HEK293 (cell line): ENCODE results near the gene GRAMD1B.

Source experiments
- CTCF ChIA-PET: fragments of 350-600 bp; formaldehyde crosslinking; extraction: SDS; loops from one replicate; lab custom pipeline; 2021; ENCODE audit warnings: antibody characterized with exemption; lab: Yijun Ruan, JAX
- POLR2A ChIA-PET: fragments of 300-600 bp; formaldehyde crosslinking; extraction: SDS; loops from one replicate; lab custom pipeline; 2020; ENCODE audit warnings: antibody characterized with exemption, inconsistent platforms; lab: Yijun Ruan, JAX
- H3K27ac ChIP-seq: fragments of 200-500 bp; sonication (Bioruptor generic); 2 replicates; pipeline ENCODE4 v1.5.1; 2014; ENCODE audit warnings: low read depth, low read length, control low read depth, inconsistent platforms; ENCODE audit errors: extremely low read depth
- H3K36me3 ChIP-seq, 2 experiments: fragments of 200-500 bp in 1 of 2; sonication (Bioruptor generic) in 1 of 2; 1 replicate in 1 of 2; 2 replicates in 1 of 2; pipeline ENCODE4 v1.5.1; 2014 to 2017; ENCODE audit warnings: inconsistent platforms in 2 of 2, low read length in 2 of 2; ENCODE audit not compliant: control insufficient read depth in 2 of 2, insufficient read depth in 1 of 2
- H3K4me1 ChIP-seq: fragments of 200-500 bp; sonication (Bioruptor generic); 2 replicates; pipeline ENCODE4 v1.5.1; 2014; ENCODE audit warnings: mild to moderate bottlenecking, low read length, inconsistent platforms; ENCODE audit not compliant: control insufficient read depth, insufficient read depth
- H3K4me3 ChIP-seq: 2 replicates; pipeline ENCODE4 v1.5.1; 2011; ENCODE audit warnings: low read depth, mild to moderate bottlenecking, control low read depth, low read length, moderate library complexity
- H3K9me3 ChIP-seq: fragments of 200-500 bp; sonication (Bioruptor generic); 2 replicates; pipeline ENCODE4 v1.5.1; 2014; ENCODE audit warnings: low read depth, low read length, inconsistent platforms; ENCODE audit not compliant: control insufficient read depth, insufficient read depth
- PRDM1 ChIP-seq: fragments of 450-650 bp; formaldehyde crosslinking; IDR thresholded peaks from 2 replicates; pipeline ENCODE4; 2016; ENCODE audit warnings: missing biosample characterization, missing genetic modification characterization
- TRIM28 ChIP-seq: IDR thresholded peaks from 2 replicates; pipeline ENCODE4 v1.6.1; 2011; ENCODE audit warnings: low read length, control low read depth, borderline replicate concordance
- WT1 ChIP-seq: fragments of 450-650 bp; formaldehyde crosslinking; IDR thresholded peaks from 2 replicates; pipeline ENCODE4 v1.5.1; 2016; ENCODE audit warnings: missing biosample characterization, missing genetic modification characterization
- ZBTB26 ChIP-seq: fragments of 450-650 bp; formaldehyde crosslinking; optimal IDR thresholded peaks from 2 replicates; pipeline ENCODE3; 2016; ENCODE audit warnings: missing biosample characterization, mild to moderate bottlenecking, missing genetic modification characterization
- ZNF140 ChIP-seq: fragments of 450-650 bp; formaldehyde crosslinking; IDR thresholded peaks from 2 replicates; pipeline ENCODE4 v1.5.1; 2016; ENCODE audit warnings: missing biosample characterization, missing genetic modification characterization
- ZNF18 ChIP-seq: fragments of 450-650 bp; formaldehyde crosslinking; IDR thresholded peaks from 2 replicates; pipeline ENCODE4 v1.5.1; 2016; ENCODE audit warnings: missing biosample characterization, missing genetic modification characterization
- ZNF214 ChIP-seq: fragments of 450-650 bp; formaldehyde crosslinking; IDR thresholded peaks from 2 replicates; pipeline ENCODE4 v1.5.1; 2017; ENCODE audit warnings: missing biosample characterization, mild to moderate bottlenecking, missing genetic modification characterization, borderline replicate concordance
- ZNF274 ChIP-seq, 2 experiments: fragments of 200-500 bp in 1 of 2; fragments of 450-650 bp in 1 of 2; sonication (Bioruptor generic) in 1 of 2; formaldehyde crosslinking in 1 of 2; IDR thresholded peaks; 2 replicates each; pipeline versions ENCODE4 v1.5.1 to v1.6.1; 2014 to 2016; ENCODE audit warnings: borderline replicate concordance in 1 of 2, inconsistent platforms in 1 of 2, low read length in 1 of 2, missing biosample characterization in 1 of 2, missing genetic modification characterization in 1 of 2
- ZNF423 ChIP-seq: fragments of 450-650 bp; formaldehyde crosslinking; IDR thresholded peaks from 2 replicates; pipeline ENCODE4 v1.5.1; 2016; ENCODE audit warnings: missing biosample characterization, missing genetic modification characterization
- ZNF555 ChIP-seq: fragments of 450-650 bp; formaldehyde crosslinking; conservative IDR thresholded peaks from 2 replicates; pipeline ENCODE4 v1.5.1; 2017; ENCODE audit warnings: missing biosample characterization, mild to moderate bottlenecking, missing genetic modification characterization, inconsistent platforms
- ZNF610 ChIP-seq: fragments of 450-650 bp; formaldehyde crosslinking; IDR thresholded peaks from 2 replicates; pipeline ENCODE4 v1.5.1; 2016; ENCODE audit warnings: missing biosample characterization, missing genetic modification characterization, borderline replicate concordance
- ZNF654 ChIP-seq: fragments of 450-650 bp; formaldehyde crosslinking; IDR thresholded peaks from 2 replicates; pipeline ENCODE4 v1.5.1; 2016; ENCODE audit warnings: low read depth, missing biosample characterization, missing genetic modification characterization
- ZNF658 ChIP-seq: fragments of 450-650 bp; formaldehyde crosslinking; IDR thresholded peaks from 2 replicates; pipeline ENCODE4; 2016; ENCODE audit warnings: missing biosample characterization, missing genetic modification characterization
- ZNF830 ChIP-seq: fragments of 450-650 bp; IDR thresholded peaks from 2 replicates; pipeline ENCODE4 v1.5.0; 2018; ENCODE audit warnings: missing biosample characterization, missing genetic modification characterization, low read depth, mild to moderate bottlenecking, moderate library complexity
- ZXDB ChIP-seq: fragments of 450-650 bp; formaldehyde crosslinking; IDR thresholded peaks from 2 replicates; pipeline ENCODE4 v1.5.1; 2016; ENCODE audit warnings: missing biosample characterization, missing genetic modification characterization
- TF ChIP-seq, protein P1 (sequence below): fragments of 450-650 bp; formaldehyde crosslinking; IDR thresholded peaks from 2 replicates; pipeline ENCODE4 v1.5.1; 2016; ENCODE audit warnings: missing biosample characterization, missing genetic modification characterization

GRAMD1B gene

DNA sequence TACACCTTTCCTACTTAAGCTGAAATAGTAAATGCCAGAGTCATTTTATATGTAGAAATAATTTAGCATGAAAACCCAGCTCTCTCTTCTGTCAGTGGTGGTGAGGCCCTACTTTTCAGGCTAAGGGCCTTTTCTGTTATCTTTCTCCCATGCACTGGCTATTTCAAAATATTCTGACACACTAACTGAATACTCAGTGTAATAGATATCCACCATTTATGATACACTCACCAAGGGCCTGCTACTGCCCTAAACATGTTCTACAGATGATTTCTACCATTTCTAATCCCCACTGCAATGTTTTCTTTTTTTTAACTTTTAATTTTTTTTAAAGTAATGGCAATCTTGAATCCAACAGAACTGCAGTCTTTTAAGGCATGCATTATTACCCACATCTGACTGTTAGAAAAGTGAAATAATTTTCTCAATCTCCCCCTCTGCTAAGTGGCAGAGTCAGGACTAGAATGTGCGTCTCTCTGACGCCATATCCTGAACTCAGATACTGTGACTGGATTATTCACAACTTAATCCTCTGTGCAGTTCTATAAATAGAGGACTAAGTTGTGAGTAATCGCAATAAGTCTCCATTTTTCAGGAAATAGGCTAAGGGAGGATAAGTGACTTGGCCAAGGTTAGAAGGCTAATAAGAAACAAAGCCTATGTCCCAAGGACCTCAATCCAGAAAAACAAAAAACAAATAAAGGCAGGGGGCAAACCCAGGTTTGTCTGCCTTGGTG, 44.0 kb downstream of the GRAMD1B start (continued):
- no peak for TF ChIP-seq TRIM28
- no peak for TF ChIP-seq ZNF214 (tag by site-specific recombination)
- TF ChIP-seq ZNF18 (tag by site-specific recombination), result no peak

GRCh38 chr11:123474994-123475393, 44.9 kb downstream of the GRAMD1B start:
- POLR2A ChIA-PET, result no interaction called here
- Histone ChIP-seq H3K36me3 (no peaks in the 10 kb centered on the region), H3K9me3 (no peaks in the 10 kb centered on the region), H3K4me3 (no peak overlapping the region), H3K4me1 (no peaks in the 10 kb centered on the region), H3K27ac (no peak overlapping the region)
- CTCF ChIA-PET, result interaction anchor here (0.6 to 9.9 kb wide), 17 partner anchors 8 to 1148 kb away, joined by 3 to 209 read pairs (median 3); no protein-coding TSS in a partner anchor
- TF ChIP-seq ZNF555, result no peak

GRCh38 chr11:123475469-123475868, 45.4 kb downstream of the GRAMD1B start:
- Histone ChIP-seq H3K27ac (no peak overlapping the region), H3K4me1 (no peaks in the 10 kb centered on the region)
- ChIA-PET POLR2A (no interaction called here), CTCF (interaction anchor here (0.8 to 9.9 kb wide), 17 partner anchors 8 to 373 kb away, joined by 3 to 209 read pairs (median 4); no protein-coding TSS in a partner anchor)
- TF ChIP-seq ZNF654 (tag by site-specific recombination), result peak; percentile 20; the same call in 1 of the 2 replicates
- TF ChIP-seq, protein P1, sequence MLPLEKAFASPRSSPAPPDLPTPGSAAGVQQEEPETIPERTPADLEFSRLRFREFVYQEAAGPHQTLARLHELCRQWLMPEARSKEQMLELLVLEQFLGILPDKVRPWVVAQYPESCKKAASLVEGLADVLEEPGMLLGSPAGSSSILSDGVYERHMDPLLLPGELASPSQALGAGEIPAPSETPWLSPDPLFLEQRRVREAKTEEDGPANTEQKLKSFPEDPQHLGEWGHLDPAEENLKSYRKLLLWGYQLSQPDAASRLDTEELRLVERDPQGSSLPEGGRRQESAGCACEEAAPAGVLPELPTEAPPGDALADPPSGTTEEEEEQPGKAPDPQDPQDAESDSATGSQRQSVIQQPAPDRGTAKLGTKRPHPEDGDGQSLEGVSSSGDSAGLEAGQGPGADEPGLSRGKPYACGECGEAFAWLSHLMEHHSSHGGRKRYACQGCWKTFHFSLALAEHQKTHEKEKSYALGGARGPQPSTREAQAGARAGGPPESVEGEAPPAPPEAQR (tag by site-specific recombination), result no peak
- no peak for TF ChIP-seq ZNF658
- no peak for TF ChIP-seq ZNF830 (tag by site-specific recombination)
- TF ChIP-seq ZNF423, result no peak
- no peak for TF ChIP-seq ZBTB26 (tag by site-specific recombination)
- TF ChIP-seq ZXDB, result no peak
- TF ChIP-seq, all 188 proteins: peak for 1
- Histone ChIP-seq H3K4me3 (no peak overlapping the region), H3K9me3 (no peaks in the 10 kb centered on the region), H3K36me3 (no peaks in the 10 kb centered on the region)

GRCh38 chr11:123477205-123477907, 47.3 kb downstream of the GRAMD1B start:
- CTCF ChIA-PET, result interaction anchor here (0.7 to 9.9 kb wide), 11 partner anchors 9 to 374 kb away, joined by 3 to 209 read pairs (median 5); no protein-coding TSS in a partner anchor
- H3K4me1 ChIP-seq, result no peaks in the 10 kb centered on the region
- TF ChIP-seq ZNF140 (tag by site-specific recombination) (no peak), ZNF610 (tag by site-specific recombination) (no peak), WT1 (tag by site-specific recombination) (0 out of 2 replicates have a peak, but pooled peaks have one; percentile 28), PRDM1 (tag by site-specific recombination) (peak; percentile 100), ZNF274 (IDR thresholded peaks at IDR 0.05; ENCODE audit: low read length) (no peak), ZNF274 (tag by site-specific recombination; IDR thresholded peaks at IDR 0.05; ENCODE audit: borderline replicate concordance) (no peak)
- no peaks in the 10 kb centered on the region for H3K9me3 ChIP-seq
- POLR2A ChIA-PET, result no interaction called here
- H3K36me3 ChIP-seq, result peaks cover 0 to 8% of the 10 kb centered on the region in 2 experiments; a peak in 1 of 3 replicates
- no peak overlapping the region for H3K4me3 ChIP-seq
- H3K27ac ChIP-seq, result no peak overlapping the region
